Prostate gland (tissue), 2 donors: Measurements from ENCODE around the gene DLST.

ENCODE experiments used
- CTCF ChIP-seq, 4 experiments: fragments of 200-600 bp in 2 of 4; fragments of 450-650 bp in 2 of 4; sonication (generic) in 2 of 4; IDR thresholded peaks; 1 replicate in 3 of 4; 2 replicates in 1 of 4; pipeline ENCODE4 v1.5.1; 2016 to 2019; ENCODE audit warnings: antibody characterized with exemption in 4 of 4, mild to moderate bottlenecking in 2 of 4, moderate library complexity in 2 of 4
- POLR2A ChIP-seq: fragments of 450-650 bp; IDR thresholded peaks from one replicate; pipeline ENCODE4 v1.6.1; 2016; ENCODE audit warnings: antibody characterized with exemption, mild to moderate bottlenecking

GRCh38 chr14:74897642-74898041 is 15.9 kb downstream of the DLST start:
- TF ChIP-seq CTCF (IDR thresholded peaks at IDR 0.05), result no peak
- no peak for TF ChIP-seq POLR2A
